K562 (cell line): Measurements from ENCODE around the gene TEX35. TPM values are rescaled to one million over a fixed set of nuclear protein-coding genes. Genes with fewer than 3 reads are reported as not detected.

Source experiments
- ATAC-seq: fragments of 200-7000 bp; cut with Tn5 transposase; 3 replicates; pipeline ENCODE4 v1.9.1; 2020; ENCODE audit warnings: moderate library complexity
- BruUV-seq: library from RNA; stranded (reverse); fragments of 400-500 nt; replicated peaks from 2 replicates; lab custom pipeline; 2021; lab: Mats Ljungman, UMichigan
- CTCF ChIA-PET: fragments of 300-600 bp; formaldehyde crosslinking; extraction: SDS; loops from one replicate; lab custom pipeline; 2021; ENCODE audit warnings: low intra/inter-chr PET ratio; lab: Yijun Ruan, JAX
- POLR2A ChIA-PET: fragments of 300-600, 350-650 bp; sonication (Branson Sonifier 250); formaldehyde crosslinking; extraction: SDS; loops from one replicate; lab custom pipeline; 2021; ENCODE audit warnings: antibody characterized with exemption, inconsistent platforms; lab: Yijun Ruan, JAX
- DNase-seq, 4 experiments: peaks; one replicate each; pipeline versions ENCODE4 v3.0.0 to v3.0.0-alpha.2; 2011 to 2018; ENCODE audit warnings: low spot score in 3 of 4, mixed read lengths in 3 of 4; ENCODE audit errors: extremely low read depth in 1 of 4
- FAIRE-seq: peaks from 2 replicates; lab custom pipeline; 2011; peaks lifted over from hg19 to GRCh38; lab: Jason Lieb, UNC
- H2AFZ ChIP-seq: 2 replicates; pipeline ENCODE4 v1.6.0; 2011; ENCODE audit warnings: low read depth, low read length, control low read depth, inconsistent platforms
- H3K27ac ChIP-seq: fragments of 200-600 bp; 3 replicates; pipeline ENCODE4 v1.8.0; 2011; ENCODE audit warnings: low read depth, mild to moderate bottlenecking, control low read depth, inconsistent platforms, low read length, moderate library complexity, mixed read lengths; ENCODE audit errors: extremely low read depth
- H3K27me3 ChIP-seq, 2 experiments: fragments of 300-600 bp in 1 of 2; 2 replicates in 1 of 2; 3 replicates in 1 of 2; pipeline versions ENCODE4 v1.6.0 to v1.8.0; 2011; ENCODE audit warnings: inconsistent platforms in 2 of 2, low read length in 2 of 2, mild to moderate bottlenecking in 1 of 2, mixed read lengths in 1 of 2, moderate library complexity in 1 of 2; ENCODE audit not compliant: control insufficient read depth in 2 of 2, insufficient read depth in 2 of 2
- H3K36me3 ChIP-seq: fragments of 300-600 bp; 3 replicates; pipeline ENCODE4 v1.8.0; 2011; ENCODE audit warnings: mild to moderate bottlenecking, low read length, inconsistent platforms; ENCODE audit not compliant: control insufficient read depth, insufficient read depth
- H3K4me1 ChIP-seq, 2 experiments: fragments of 200-600 bp in 1 of 2; replicated peaks in 1 of 2; 2 replicates in 1 of 2; 3 replicates in 1 of 2; pipeline versions ENCODE4 v1.5.1 to v1.8.0; 2011; ENCODE audit warnings: inconsistent platforms in 2 of 2, low read length in 2 of 2, mild to moderate bottlenecking in 1 of 2, mixed read lengths in 1 of 2, moderate library complexity in 1 of 2; ENCODE audit not compliant: control insufficient read depth in 2 of 2, insufficient read depth in 2 of 2
- H3K4me2 ChIP-seq: 2 replicates; pipeline ENCODE4 v1.6.1; 2011; ENCODE audit warnings: low read length, control low read depth, inconsistent platforms, mixed read lengths; ENCODE audit not compliant: insufficient read depth
- H3K4me3 ChIP-seq: fragments of 200-600 bp; sonication (generic), shearing (Covaris generic); 2 replicates; pipeline ENCODE4 v1.5.1; 2016; ENCODE audit warnings: control low read depth, inconsistent platforms
- H3K79me2 ChIP-seq: fragments of 200-600 bp; 3 replicates; pipeline ENCODE4 v1.8.0; 2011; ENCODE audit warnings: low read length, inconsistent platforms; ENCODE audit not compliant: control insufficient read depth, insufficient read depth
- H3K9ac ChIP-seq, 2 experiments: 2 replicates each; pipeline versions ENCODE4 v1.6.0 to v1.6.1; 2011; ENCODE audit warnings: low read depth in 2 of 2, low read length in 2 of 2, control low read depth in 1 of 2, inconsistent platforms in 1 of 2, mild to moderate bottlenecking in 1 of 2, mixed read lengths in 1 of 2; ENCODE audit not compliant: insufficient read depth in 1 of 2
- H3K9me1 ChIP-seq: one replicate; pipeline ENCODE4 v1.6.0; 2011; ENCODE audit warnings: inconsistent platforms, mild to moderate bottlenecking, low read length, moderate library complexity; ENCODE audit not compliant: control insufficient read depth, insufficient read depth
- H3K9me3 ChIP-seq: replicated peaks from 2 replicates; pipeline ENCODE4 v1.5.1; 2011; ENCODE audit warnings: low read depth, low read length, inconsistent platforms; ENCODE audit not compliant: control insufficient read depth, insufficient read depth
- H4K20me1 ChIP-seq: replicated peaks from 2 replicates; pipeline ENCODE4 v1.6.1; 2011; ENCODE audit warnings: low read length, inconsistent platforms, mixed read lengths; ENCODE audit not compliant: control insufficient read depth, insufficient read depth
- MEIS2 ChIP-seq: fragments of 450-650 bp; IDR thresholded peaks from 2 replicates; pipeline ENCODE4 v1.6.1; 2014; ENCODE audit warnings: mild to moderate bottlenecking; ENCODE audit not compliant: partially characterized antibody
- NFATC3 ChIP-seq: fragments of 450-650 bp; IDR thresholded peaks from 2 replicates; pipeline ENCODE4 v1.6.1; 2017; ENCODE audit warnings: mild to moderate bottlenecking
- ZBED1 ChIP-seq: IDR thresholded peaks from 2 replicates; pipeline ENCODE4 v1.6.1; 2014
- WGBS: fragments of 100-300 bp; shearing (Covaris generic); methylation state at CpG from one replicate; pipeline ENCODE4 v1.1.6; 2016; ENCODE audit warnings: low coverage, mixed read lengths; ENCODE audit not compliant: insufficient coverage; ENCODE audit errors: missing lambda C conversion rate; 5-methylcytosine and 5-hydroxymethylcytosine counted together
- in situ Hi-C: fragments of 300-500 bp; cut with MboI; formaldehyde crosslinking; loops from 4 replicates; pipeline ENCODE4 v1.15.0; 2018; ENCODE audit warnings: inconsistent platforms, mixed read lengths
- intact Hi-C: fragments of 100-400 bp; cut with micrococcal nuclease; formaldehyde crosslinking; loops from 2 replicates; pipeline ENCODE4 v1.14.2; 2022
- polyA plus RNA-seq, 8 experiments: library from polyadenylated mRNA; depleted of rRNA in 4 of 8; stranded (reverse) in 5 of 8; unstranded in 3 of 8; fragments of >200 nt; fragmentation: Nextera tagmentation in 2 of 8; fragmentation: Illumina TruSeq in 1 of 8; extraction: Ambion mirVana in 2 of 8; extraction: Trizol in 1 of 8; gene quantifications; 2 replicates each; pipeline versions ENCODE4 v1.2.1 to v1.2.3, GENCODE V29; 2011 to 2014; ENCODE audit warnings: inconsistent platforms in 1 of 8, missing spikeins in 1 of 8
- total RNA-seq, 7 experiments: library from RNA; depleted of rRNA in 6 of 7; stranded (reverse); fragments of >200 nt in 6 of 7; fragmentation: Illumina TruSeq in 2 of 7; extraction: Trizol in 2 of 7; gene quantifications; 2 replicates each; pipeline versions ENCODE4 v1.2.1 to v1.2.3, GENCODE V29; 2011 to 2021; ENCODE audit warnings: low replicate concordance in 1 of 7
- TF ChIP-seq, protein P1 (sequence below), 2 experiments: IDR thresholded peaks in 1 of 2; conservative IDR thresholded peaks in 1 of 2; 2 replicates each; pipeline ENCODE4 v1.6.1; 2016; ENCODE audit warnings: low read depth in 2 of 2, mild to moderate bottlenecking in 1 of 2, missing compliant biosample characterization in 1 of 2, missing genetic modification characterization in 1 of 2, moderate library complexity in 1 of 2

The TEX35 gene
- total and polyA plus RNA-seq, 9 of the 15 experiments (the other 6 are each of a cell fraction or from before 2014, with no cell fraction given), result not detected

DNA sequence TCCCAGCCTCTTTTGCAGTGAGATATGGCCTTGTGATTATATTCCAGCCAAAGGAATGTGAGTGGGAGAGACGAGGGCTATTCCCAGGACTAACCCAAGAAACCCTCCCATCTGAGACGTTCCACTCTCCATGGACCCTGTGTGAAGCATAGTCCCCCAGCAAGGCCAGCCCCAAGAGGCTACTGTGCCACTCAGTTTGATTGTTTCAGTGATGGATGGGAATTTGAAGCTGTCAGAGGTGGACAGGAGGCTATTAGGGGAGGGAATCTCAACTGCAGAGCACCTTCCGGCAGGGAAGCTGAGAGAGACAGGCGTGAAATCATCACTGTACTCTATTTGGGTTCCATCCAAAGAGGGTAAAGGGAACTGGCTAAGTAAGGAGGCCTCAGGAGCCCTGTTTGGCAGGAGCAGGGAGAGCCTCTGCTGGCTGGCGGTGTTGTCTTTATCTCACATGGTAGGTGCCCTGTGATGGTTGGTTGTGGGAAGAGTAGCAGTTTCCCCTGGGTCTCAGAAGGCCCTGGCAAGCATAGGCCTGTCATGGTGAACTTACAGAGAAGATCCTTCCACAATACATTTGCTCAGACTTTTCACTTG, 3.4 kb upstream of the TEX35 start:
- no peak overlapping the region for H3K9ac ChIP-seq
- no peak overlapping the region for H3K4me2 ChIP-seq
- CTCF ChIA-PET, result no interaction called here
- POLR2A ChIA-PET, result interaction anchor here (0.6 to 1.6 kb wide), 3 partner anchors 10 to 23 kb away, joined by 4 read pairs; no protein-coding TSS in a partner anchor
- no peak for DNase-seq
- no peaks in the 10 kb centered on the region for H4K20me1 ChIP-seq
- no peak for ATAC-seq
- intact Hi-C loops, result no loop called here
- H3K36me3 ChIP-seq, result no peaks in the 10 kb centered on the region
- no peak for FAIRE-seq
- H3K27me3 ChIP-seq, result peaks cover 0 to 15% of the 10 kb centered on the region in 2 experiments; a peak in 1 of 5 replicates
- H3K4me3 ChIP-seq, result no peak overlapping the region
- 1% methylated on average over 5 of the region's 5 CpGs for WGBS
- H3K4me1 ChIP-seq, result peaks cover 4 to 8% of the 10 kb centered on the region in 2 experiments; a peak in 2 of 5 replicates
- TF ChIP-seq NFATC3, result no peak
- BruUV-seq, result no TSS peak
- no peaks in the 10 kb centered on the region for H3K9me3 ChIP-seq
- H3K27ac ChIP-seq, result no peak overlapping the region
- no peaks in the 10 kb centered on the region for H3K9me1 ChIP-seq
- H3K79me2 ChIP-seq, result no peaks in the 10 kb centered on the region
- in situ Hi-C loops, result loop anchor here (5.0 kb wide), 1 partner anchor 197 kb away; no protein-coding TSS in a partner anchor
- H2AFZ ChIP-seq, result no peak overlapping the region

DNA sequence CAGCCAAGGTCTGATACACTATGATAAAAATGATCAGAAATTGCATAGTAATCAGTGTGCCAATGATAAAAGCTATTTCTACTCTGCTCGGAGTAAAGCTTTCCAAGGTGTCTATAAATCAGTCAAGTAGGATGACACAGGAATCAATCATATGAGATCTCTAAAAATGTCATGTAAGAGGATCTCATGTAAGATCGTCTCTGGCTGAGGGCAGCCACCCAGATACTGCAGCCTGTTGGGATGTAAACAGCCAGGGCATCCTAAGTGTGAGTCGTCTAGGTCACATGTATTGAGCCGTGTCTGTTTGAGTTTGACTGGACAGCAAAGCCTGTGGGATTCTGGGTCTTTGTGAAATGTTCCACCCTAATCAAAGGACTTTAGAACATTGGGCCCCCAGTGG, 2.8 kb upstream of the TEX35 start:
- TF ChIP-seq MEIS2 (peak; percentile 79), ZBED1 (no peak)
- TF ChIP-seq, protein P1, sequence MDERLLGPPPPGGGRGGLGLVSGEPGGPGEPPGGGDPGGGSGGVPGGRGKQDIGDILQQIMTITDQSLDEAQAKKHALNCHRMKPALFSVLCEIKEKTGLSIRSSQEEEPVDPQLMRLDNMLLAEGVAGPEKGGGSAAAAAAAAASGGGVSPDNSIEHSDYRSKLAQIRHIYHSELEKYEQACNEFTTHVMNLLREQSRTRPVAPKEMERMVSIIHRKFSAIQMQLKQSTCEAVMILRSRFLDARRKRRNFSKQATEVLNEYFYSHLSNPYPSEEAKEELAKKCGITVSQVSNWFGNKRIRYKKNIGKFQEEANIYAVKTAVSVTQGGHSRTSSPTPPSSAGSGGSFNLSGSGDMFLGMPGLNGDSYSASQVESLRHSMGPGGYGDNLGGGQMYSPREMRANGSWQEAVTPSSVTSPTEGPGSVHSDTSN (CRISPR knock-in tag; IDR thresholded peaks at IDR 0.05; ENCODE audit: low read depth), result no peak
- TF ChIP-seq, protein P1 (tag; conservative IDR thresholded peaks at IDR 0.05; ENCODE audit: low read depth), result peak; percentile 73
- DNase-seq, result no peak
- ChIA-PET CTCF (no interaction called here), POLR2A (interaction anchor here (0.6 kb wide), 2 partner anchors 23 kb away, joined by 3 to 4 read pairs; no protein-coding TSS in a partner anchor)
- H3K4me1 ChIP-seq, result peaks cover 4 to 8% of the 10 kb centered on the region in 2 experiments; a peak in 2 of 5 replicates
- no peak overlapping the region for H3K9ac ChIP-seq
- no peak overlapping the region for H2AFZ ChIP-seq
- H3K9me3 ChIP-seq, result no peaks in the 10 kb centered on the region
- 4% methylated on average over 4 of the region's 4 CpGs for WGBS
- H3K27ac ChIP-seq, result no peak overlapping the region
- no peak for FAIRE-seq
- H4K20me1 ChIP-seq, result no peaks in the 10 kb centered on the region
- H3K4me3 ChIP-seq, result no peak overlapping the region
- intact Hi-C loops (no loop called here), in situ Hi-C loops (loop anchor here (5.0 kb wide), 1 partner anchor 198 kb away; no protein-coding TSS in a partner anchor)
- ATAC-seq, result no peak
- H3K79me2 ChIP-seq, result no peaks in the 10 kb centered on the region
- no peaks in the 10 kb centered on the region for H3K36me3 ChIP-seq
- H3K4me2 ChIP-seq, result no peak overlapping the region
- no peaks in the 10 kb centered on the region for H3K9me1 ChIP-seq
- H3K27me3 ChIP-seq, result peaks cover 0 to 12% of the 10 kb centered on the region in 2 experiments; a peak in 1 of 5 replicates
- no TSS peak for BruUV-seq
